Fibroblast of peridontal ligament (primary cell): ENCODE data around the gene WDFY1.
A peak's percentile ranks its signal among the peaks of the same experiment; 100 is the strongest.

Experiments used
- DNase-seq: peaks from one replicate; pipeline ENCODE4 v3.0.0-alpha.2; 2010; ENCODE audit errors: extremely low read depth

Gene WDFY1

GRCh38 chr2:223944703-223945531, at the start of gene WDFY1:
Gene WDFY1 (minus strand): TSS chr2:223945335. CDS start chr2:223945284, 51 bp downstream.
- DNase-seq = peak; percentile 78

- DNase-seq = no peak
These were observed 49.5 kb upstream of the WDFY1 start for GRCh38 chr2:223994562-223995162.

GRCh38 chr2:223993634-223994232, 48.6 kb upstream of the WDFY1 start:
- peak; percentile 91 for DNase-seq

GRCh38 chr2:223991611-223992010, 46.5 kb upstream of the WDFY1 start:
- DNase-seq = no peak

- DNase-seq = no peak
These were observed 44.7 kb upstream of the WDFY1 start for GRCh38 chr2:223989856-223990232.

- no peak for DNase-seq
These were observed 44.2 kb upstream of the WDFY1 start for GRCh38 chr2:223989206-223989855.

- DNase-seq = no peak
These were observed 36.1 kb upstream of the WDFY1 start for GRCh38 chr2:223981241-223981640.

GRCh38 chr2:223980803-223981202, 35.7 kb upstream of the WDFY1 start:
- no peak for DNase-seq

- no peak for DNase-seq
These were observed 35.2 kb upstream of the WDFY1 start for GRCh38 chr2:223980397-223980735.

GRCh38 chr2:223979730-223980396, 34.7 kb upstream of the WDFY1 start:
- peak; percentile 33 for DNase-seq

- no peak for DNase-seq
These were observed 33.3 kb upstream of the WDFY1 start for GRCh38 chr2:223978451-223978850.

GRCh38 chr2:223976635-223977226, 31.6 kb upstream of the WDFY1 start:
- DNase-seq = peak; percentile 49

- DNase-seq = no peak
These were observed 28.5 kb upstream of the WDFY1 start for GRCh38 chr2:223973606-223974005.

- DNase-seq = no peak
These were observed 27.5 kb upstream of the WDFY1 start for GRCh38 chr2:223972656-223973102.

GRCh38 chr2:223971731-223972130, 26.6 kb upstream of the WDFY1 start:
- no peak for DNase-seq

- peak; percentile 86 for DNase-seq
These were observed 25.4 kb upstream of the WDFY1 start for GRCh38 chr2:223970343-223971128.

GRCh38 chr2:223969856-223970255, 24.7 kb upstream of the WDFY1 start:
- peak; percentile 21 for DNase-seq

GRCh38 chr2:223969315-223969714, 24.2 kb upstream of the WDFY1 start:
- DNase-seq = peak; percentile 30

- peak; percentile 74 for DNase-seq
These were observed 22.8 kb upstream of the WDFY1 start for GRCh38 chr2:223967981-223968380.

GRCh38 chr2:223959688-223960087, 14.6 kb upstream of the WDFY1 start:
- peak; percentile 39 for DNase-seq
